GM12872 (cell line): ENCODE results near the gene NME9.

ENCODE experiments used
- CTCF ChIP-seq: IDR thresholded peaks from 3 replicates; pipeline ENCODE4 v1.5.1; 2011; ENCODE audit warnings: low read depth, mild to moderate bottlenecking, low read length, moderate library complexity; ENCODE audit not compliant: insufficient read depth

Gene NME9

GRCh38 chr3:138254216-138254615 is 75.4 kb downstream of the NME9 start:
- no peak for TF ChIP-seq CTCF

DNA sequence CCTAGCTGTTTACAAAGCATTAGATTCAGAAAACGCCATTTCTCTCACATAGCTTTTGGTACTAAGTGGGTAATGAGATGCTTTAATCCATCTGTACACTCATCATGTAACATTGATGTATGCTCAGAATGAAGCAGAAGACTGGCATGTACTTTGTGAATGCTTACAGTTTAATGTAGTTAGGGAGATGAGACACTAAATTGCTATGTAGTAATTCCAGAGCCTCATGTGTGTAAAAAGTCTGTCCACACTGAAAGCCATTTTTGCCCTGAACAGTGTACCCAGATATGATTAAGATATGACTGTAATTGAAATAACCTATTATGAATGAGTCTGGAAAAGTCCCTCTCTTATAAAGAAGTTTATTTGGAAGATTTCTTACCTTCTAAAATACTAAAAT is 76.0 kb downstream of the NME9 start:
- TF ChIP-seq CTCF = no peak
